ENCODE results near the gene PCSK6. TPM values are rescaled to one million over a fixed set of nuclear protein-coding genes. Genes with fewer than 3 reads are reported as not detected.

PCSK6 gene
- total and polyA plus RNA-seq, 2 experiments from 2014 or later: 0.38 TPM; not detected in 1

DNA sequence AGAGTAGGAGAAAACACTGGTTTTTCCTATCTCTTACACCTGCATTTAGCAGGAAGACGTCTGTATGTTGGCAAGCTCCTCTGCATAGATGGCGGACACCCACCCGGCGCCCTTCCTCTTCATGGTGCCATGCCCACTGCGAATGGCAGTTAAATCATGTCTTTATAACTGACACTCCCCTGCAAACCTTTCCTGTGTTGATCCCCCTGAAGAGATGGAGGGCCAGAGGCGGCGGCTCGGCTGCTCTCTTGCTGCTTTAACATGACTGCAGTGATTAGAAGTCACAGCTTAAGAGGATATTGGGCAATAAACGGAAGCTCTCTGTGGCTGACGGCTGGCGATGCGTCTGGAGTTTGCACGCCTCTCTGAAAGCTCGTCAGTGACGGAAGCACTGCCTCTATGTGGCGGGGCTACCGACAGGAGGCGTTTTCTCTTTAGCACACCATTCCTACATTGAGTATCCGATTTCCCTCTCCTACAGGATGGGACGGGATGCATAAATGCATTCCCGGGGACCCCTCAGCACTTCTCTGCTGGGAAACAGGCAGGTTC lies 168.9 kb downstream of the PCSK6 start:
- no peak overlapping the region for H3K27ac ChIP-seq
- no peaks in the 10 kb centered on the region for H3K9me3 ChIP-seq (ENCODE audit: low read depth)
- no peaks in the 10 kb centered on the region for H3F3A ChIP-seq (ENCODE audit: insufficient read depth)
- 41 to 42% methylated on average over 21 of the region's 21 CpGs for WGBS, 2 experiments (ENCODE audit: low coverage in 1 of 2, low lambda C conversion rate in 2 of 2, missing lambda C conversion rate in 2 of 2)
- H4K20me1 ChIP-seq (ENCODE audit: insufficient read depth): no peaks in the 10 kb centered on the region
- no peaks in the 10 kb centered on the region for H3K36me3 ChIP-seq (ENCODE audit: low read depth)
- no peaks in the 10 kb centered on the region for H3K79me2 ChIP-seq (ENCODE audit: insufficient read depth)
- peak; percentile 76 for DNase-seq
- TF ChIP-seq EZH2 (IDR thresholded peaks at IDR 0.05; ENCODE audit: insufficient read depth, poor library complexity, severe bottlenecking) (no peak), EZH2phosphoT487 (IDR thresholded peaks at IDR 0.05; ENCODE audit: insufficient read depth, low read depth) (no peak)
- no peaks in the 10 kb centered on the region for H3K4me1 ChIP-seq (ENCODE audit: insufficient read depth)
- H3K27me3 ChIP-seq (replicated peaks; ENCODE audit: insufficient read depth): peaks cover 10% of the 10 kb centered on the region; the same call in 1 of the 2 replicates
- H2AFZ ChIP-seq: peak overlapping the region; percentile 30
- H3K9ac ChIP-seq: no peak overlapping the region
- no peaks in the 10 kb centered on the region for H3K9me2 ChIP-seq (ENCODE audit: insufficient read depth)
- H3K4me2 ChIP-seq (ENCODE audit: unreplicated experiment): no peak overlapping the region
- in situ Hi-C loops (cut with MboI): no loop called here
- no peak overlapping the region; the same call in 1 of the 2 replicates for H3K4me3 ChIP-seq

DNA sequence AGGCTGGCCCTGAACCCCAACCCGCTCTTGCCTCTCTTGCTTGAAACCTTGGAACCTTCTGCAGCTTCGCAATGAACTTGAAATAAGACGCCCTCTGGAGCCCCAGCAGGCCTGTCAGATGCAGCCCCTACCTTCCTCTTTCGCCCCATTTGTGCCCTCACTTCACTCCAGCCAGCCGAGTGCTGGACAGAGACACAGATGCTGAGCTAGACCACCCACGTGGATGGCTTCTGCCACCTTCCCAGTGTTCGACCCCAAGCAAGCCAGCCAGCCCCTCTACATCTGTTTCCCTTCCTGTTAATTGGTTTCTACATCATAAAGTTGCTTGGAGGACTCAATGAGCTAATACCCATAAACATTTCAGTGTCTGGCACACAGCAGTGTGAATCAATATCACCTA lies 170.7 kb downstream of the PCSK6 start:
- WGBS, 2 experiments (ENCODE audit: low coverage in 1 of 2, low lambda C conversion rate in 2 of 2, missing lambda C conversion rate in 2 of 2): 47 to 50% methylated on average over 7 of the region's 7 CpGs
- Histone ChIP-seq H3K4me3 (no peak overlapping the region), H3K27me3 (replicated peaks; ENCODE audit: insufficient read depth) (peaks cover 10% of the 10 kb centered on the region; the same call in 1 of the 2 replicates), H3K4me1 (ENCODE audit: insufficient read depth) (no peaks in the 10 kb centered on the region), H3K36me3 (ENCODE audit: low read depth) (no peaks in the 10 kb centered on the region), H3K9ac (no peak overlapping the region), H3K4me2 (ENCODE audit: unreplicated experiment) (no peak overlapping the region), H4K20me1 (ENCODE audit: insufficient read depth) (no peaks in the 10 kb centered on the region), H2AFZ (no peak overlapping the region), H3F3A (ENCODE audit: insufficient read depth) (no peaks in the 10 kb centered on the region), H3K79me2 (ENCODE audit: insufficient read depth) (no peaks in the 10 kb centered on the region), H3K9me2 (ENCODE audit: insufficient read depth) (no peaks in the 10 kb centered on the region), H3K9me3 (ENCODE audit: low read depth) (no peaks in the 10 kb centered on the region), H3K27ac (no peak overlapping the region)
- DNase-seq: no peak
- TF ChIP-seq EZH2 (IDR thresholded peaks at IDR 0.05; ENCODE audit: insufficient read depth, poor library complexity, severe bottlenecking): no peak
- no peak for TF ChIP-seq EZH2phosphoT487 (IDR thresholded peaks at IDR 0.05; ENCODE audit: insufficient read depth, low read depth)
- in situ Hi-C loops (cut with MboI): no loop called here

DNA sequence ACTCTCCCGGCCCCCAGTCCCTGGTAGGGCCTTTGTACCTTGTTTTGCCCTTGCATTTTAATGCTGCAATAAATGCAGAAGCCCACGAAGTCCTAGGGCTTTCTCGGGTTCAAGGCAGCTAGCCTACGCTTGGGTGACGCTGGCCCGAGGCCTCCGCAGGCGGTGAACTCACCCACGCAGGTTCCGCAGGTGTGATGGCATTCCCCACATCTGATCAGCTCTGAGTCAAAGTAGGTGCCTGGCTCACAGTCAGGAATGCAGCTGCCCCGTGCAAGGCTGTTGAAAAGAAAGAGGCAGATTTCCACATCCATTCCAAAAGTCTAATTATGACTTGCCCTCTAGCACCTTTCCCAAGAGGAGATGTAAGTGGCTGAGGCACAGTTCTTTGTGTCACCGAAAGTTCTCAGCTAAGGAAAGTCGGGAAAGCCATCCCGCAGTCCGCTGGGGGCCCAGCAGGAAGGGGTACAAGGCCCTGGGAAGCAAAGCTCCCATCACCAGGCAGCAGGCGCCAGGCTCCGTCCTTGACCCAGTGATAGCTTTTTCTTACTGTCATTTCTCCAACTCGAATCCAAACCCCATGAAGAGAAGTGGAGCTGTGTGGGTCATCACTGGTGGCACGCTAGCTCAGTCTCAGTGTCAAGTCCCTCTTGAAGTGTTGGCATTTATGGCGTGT lies 171.2 kb downstream of the PCSK6 start:
- H3F3A ChIP-seq (ENCODE audit: insufficient read depth): no peaks in the 10 kb centered on the region
- DNase-seq: no peak
- H3K9me3 ChIP-seq (ENCODE audit: low read depth): no peaks in the 10 kb centered on the region
- H3K79me2 ChIP-seq (ENCODE audit: insufficient read depth): no peaks in the 10 kb centered on the region
- H3K4me2 ChIP-seq (ENCODE audit: unreplicated experiment): no peak overlapping the region
- TF ChIP-seq EZH2 (IDR thresholded peaks at IDR 0.05; ENCODE audit: insufficient read depth, poor library complexity, severe bottlenecking) (no peak), EZH2phosphoT487 (IDR thresholded peaks at IDR 0.05; ENCODE audit: insufficient read depth, low read depth) (no peak)
- no peaks in the 10 kb centered on the region for H4K20me1 ChIP-seq (ENCODE audit: insufficient read depth)
- 71 to 72% methylated on average over 20 of the region's 20 CpGs for WGBS, 2 experiments (ENCODE audit: low coverage in 1 of 2, low lambda C conversion rate in 2 of 2, missing lambda C conversion rate in 2 of 2)
- no peaks in the 10 kb centered on the region for H3K36me3 ChIP-seq (ENCODE audit: low read depth)
- peaks cover 10% of the 10 kb centered on the region; the same call in 1 of the 2 replicates for H3K27me3 ChIP-seq (replicated peaks; ENCODE audit: insufficient read depth)
- in situ Hi-C loops (cut with MboI): no loop called here
- H3K9me2 ChIP-seq (ENCODE audit: insufficient read depth): no peaks in the 10 kb centered on the region
- H3K4me1 ChIP-seq (ENCODE audit: insufficient read depth): no peaks in the 10 kb centered on the region
- no peak overlapping the region for H2AFZ ChIP-seq
- no peak overlapping the region for H3K27ac ChIP-seq
- no peak overlapping the region for H3K9ac ChIP-seq
- no peak overlapping the region for H3K4me3 ChIP-seq

GRCh38 chr15:101317336-101317872 lies 172.1 kb downstream of the PCSK6 start:
- Histone ChIP-seq H3K4me1 (ENCODE audit: insufficient read depth) (no peaks in the 10 kb centered on the region), H3K9ac (no peak overlapping the region), H3K27me3 (replicated peaks; ENCODE audit: insufficient read depth) (peaks cover 10% of the 10 kb centered on the region; the same call in 1 of the 2 replicates), H4K20me1 (ENCODE audit: insufficient read depth) (no peaks in the 10 kb centered on the region), H3K4me2 (ENCODE audit: unreplicated experiment) (no peak overlapping the region), H3K9me3 (ENCODE audit: low read depth) (no peaks in the 10 kb centered on the region), H3K36me3 (ENCODE audit: low read depth) (no peaks in the 10 kb centered on the region), H3K4me3 (no peak overlapping the region), H3K27ac (no peak overlapping the region), H2AFZ (no peak overlapping the region), H3F3A (ENCODE audit: insufficient read depth) (no peaks in the 10 kb centered on the region), H3K79me2 (ENCODE audit: insufficient read depth) (no peaks in the 10 kb centered on the region), H3K9me2 (ENCODE audit: insufficient read depth) (no peaks in the 10 kb centered on the region)
- no peak for DNase-seq
- TF ChIP-seq EZH2phosphoT487 (IDR thresholded peaks at IDR 0.05; ENCODE audit: insufficient read depth, low read depth): no peak
- in situ Hi-C loops (cut with MboI): no loop called here
- WGBS, 2 experiments (ENCODE audit: low coverage in 1 of 2, low lambda C conversion rate in 2 of 2, missing lambda C conversion rate in 2 of 2): 55 to 59% methylated on average over 6 of the region's 6 CpGs
